Panc1 (cell line): ENCODE data around the gene TMUB1. TPM values are rescaled to one million over a fixed set of nuclear protein-coding genes. Genes with fewer than 3 reads are reported as not detected.

ENCODE experiments used
- ATAC-seq: fragments of 200-7000 bp; cut with Tn5 transposase; 2 replicates; pipeline ENCODE4 v1.9.1; 2020; ENCODE audit warnings: mild to moderate bottlenecking, moderate library complexity
- BruUV-seq: library from RNA; stranded (reverse); fragments of 400-500 nt; replicated peaks from 2 replicates; lab custom pipeline; 2021; lab: Mats Ljungman, UMichigan
- CTCF ChIA-PET: fragments of 300-600 bp; sonication (Branson Sonifier 250); formaldehyde crosslinking; loops from one replicate; lab custom pipeline; 2022; ENCODE audit warnings: antibody characterized with exemption; lab: Charles Lee
- POLR2A ChIA-PET: fragments of 300-600 bp; sonication (Branson Sonifier 250); formaldehyde crosslinking; loops from one replicate; lab custom pipeline; 2022; ENCODE audit warnings: antibody characterized with exemption; lab: Charles Lee
- DNase-seq: peaks from one replicate; pipeline ENCODE4 v3.0.0-alpha.2; 2010; ENCODE audit warnings: low read depth, low spot score
- H3K27ac ChIP-seq: 2 replicates; pipeline ENCODE4 v1.5.1; 2011; ENCODE audit warnings: mild to moderate bottlenecking, low read length, inconsistent platforms
- H3K27me3 ChIP-seq: fragments of 200-500 bp; sonication (Bioruptor generic); 2 replicates; pipeline ENCODE4 v1.6.0; 2014; ENCODE audit warnings: low read length, inconsistent platforms; ENCODE audit not compliant: control insufficient read depth, insufficient read depth
- H3K36me3 ChIP-seq: fragments of 200-500 bp; sonication (Bioruptor generic); 2 replicates; pipeline ENCODE4 v1.5.1; 2014; ENCODE audit warnings: inconsistent platforms, mild to moderate bottlenecking, low read length, moderate library complexity; ENCODE audit not compliant: control insufficient read depth, insufficient read depth
- H3K4me1 ChIP-seq: 2 replicates; pipeline ENCODE4 v1.5.1; 2011; ENCODE audit warnings: inconsistent platforms, mild to moderate bottlenecking, low read length, moderate library complexity; ENCODE audit not compliant: control insufficient read depth, insufficient read depth
- H3K4me3 ChIP-seq, 2 experiments: 2 replicates each; pipeline ENCODE4 v1.5.1; 2011 to 2012; ENCODE audit warnings: low read depth in 2 of 2, low read length in 2 of 2, mild to moderate bottlenecking in 2 of 2, inconsistent platforms in 1 of 2, moderate library complexity in 1 of 2
- H3K9me3 ChIP-seq: fragments of 200-500 bp; sonication (Bioruptor generic); 2 replicates; pipeline ENCODE4 v1.5.1; 2014; ENCODE audit warnings: low read depth, mild to moderate bottlenecking, inconsistent platforms, low read length, moderate library complexity; ENCODE audit not compliant: control insufficient read depth, insufficient read depth
- POLR2AphosphoS5 ChIP-seq: IDR thresholded peaks from 2 replicates; pipeline ENCODE4 v1.6.1; 2012; ENCODE audit warnings: mild to moderate bottlenecking, low read depth, low read length, moderate library complexity
- SIN3A ChIP-seq: IDR thresholded peaks from 2 replicates; pipeline ENCODE4 v1.6.1; 2012; ENCODE audit warnings: low read depth, mild to moderate bottlenecking, low read length, moderate library complexity, borderline replicate concordance; ENCODE audit not compliant: insufficient read depth
- TCF7L2 ChIP-seq: IDR thresholded peaks from 2 replicates; pipeline ENCODE4 v1.6.1; 2011; ENCODE audit warnings: mild to moderate bottlenecking, low read depth, low read length, inconsistent platforms
- in situ Hi-C: cut with HindIII; loops from 2 replicates; pipeline ENCODE4 v1.10.0; 2016; ENCODE audit warnings: low sequenced_read_pairs, low pct_unique_long_range_greater_than_20kb
- intact Hi-C: fragments of 100-400 bp; cut with micrococcal nuclease; formaldehyde crosslinking; loops from one replicate; pipeline ENCODE4 v1.10.0; 2022; ENCODE audit not compliant: unreplicated experiment
- total RNA-seq: library from RNA; stranded (reverse); gene quantifications from one replicate; pipeline ENCODE4 v1.2.1, GENCODE V29; 2021; ENCODE audit not compliant: unreplicated experiment
- TF ChIP-seq, protein P1 (sequence below): fragments of 450-650 bp; IDR thresholded peaks from 2 replicates; pipeline ENCODE4 v1.5.1; 2017; ENCODE audit warnings: mild to moderate bottlenecking
- TF ChIP-seq, protein P2 (sequence below), 2 experiments: IDR thresholded peaks; 2 replicates each; pipeline ENCODE4 v1.6.1; 2011 to 2012; ENCODE audit warnings: low read depth in 2 of 2, control low read depth in 1 of 2, low read length in 1 of 2, mild to moderate bottlenecking in 1 of 2, moderate library complexity in 1 of 2; ENCODE audit not compliant: insufficient read depth in 1 of 2

The TMUB1 gene
- total RNA-seq, 1 experiment from 2014 or later = 112 TPM

GRCh38 chr7:151091003-151091402 is 7.7 kb upstream of the TMUB1 start:
- no peak overlapping the region for H3K27ac ChIP-seq
- H3K27me3 ChIP-seq = no peaks in the 10 kb centered on the region
- CTCF ChIA-PET = no interaction called here
- in situ Hi-C loops (no loop called here), intact Hi-C loops (no loop called here)
- no TSS peak for BruUV-seq
- no peak for DNase-seq
- H3K36me3 ChIP-seq = no peaks in the 10 kb centered on the region; the same call in 1 of the 2 replicates
- H3K4me3 ChIP-seq = no peak overlapping the region
- H3K9me3 ChIP-seq = no peaks in the 10 kb centered on the region
- H3K4me1 ChIP-seq = peaks cover 27% of the 10 kb centered on the region; the same call in 1 of the 2 replicates
- POLR2A ChIA-PET = interaction anchor here (0.8 kb wide), 1 partner anchor 10 kb away, joined by 4 read pairs; the partner anchor contains the start of gene FASTK
- TF ChIP-seq POLR2AphosphoS5 (no peak), TCF7L2 (no peak), SIN3A (no peak)
- TF ChIP-seq, protein P1, sequence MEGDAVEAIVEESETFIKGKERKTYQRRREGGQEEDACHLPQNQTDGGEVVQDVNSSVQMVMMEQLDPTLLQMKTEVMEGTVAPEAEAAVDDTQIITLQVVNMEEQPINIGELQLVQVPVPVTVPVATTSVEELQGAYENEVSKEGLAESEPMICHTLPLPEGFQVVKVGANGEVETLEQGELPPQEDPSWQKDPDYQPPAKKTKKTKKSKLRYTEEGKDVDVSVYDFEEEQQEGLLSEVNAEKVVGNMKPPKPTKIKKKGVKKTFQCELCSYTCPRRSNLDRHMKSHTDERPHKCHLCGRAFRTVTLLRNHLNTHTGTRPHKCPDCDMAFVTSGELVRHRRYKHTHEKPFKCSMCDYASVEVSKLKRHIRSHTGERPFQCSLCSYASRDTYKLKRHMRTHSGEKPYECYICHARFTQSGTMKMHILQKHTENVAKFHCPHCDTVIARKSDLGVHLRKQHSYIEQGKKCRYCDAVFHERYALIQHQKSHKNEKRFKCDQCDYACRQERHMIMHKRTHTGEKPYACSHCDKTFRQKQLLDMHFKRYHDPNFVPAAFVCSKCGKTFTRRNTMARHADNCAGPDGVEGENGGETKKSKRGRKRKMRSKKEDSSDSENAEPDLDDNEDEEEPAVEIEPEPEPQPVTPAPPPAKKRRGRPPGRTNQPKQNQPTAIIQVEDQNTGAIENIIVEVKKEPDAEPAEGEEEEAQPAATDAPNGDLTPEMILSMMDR = no peak
- TF ChIP-seq, protein P2, sequence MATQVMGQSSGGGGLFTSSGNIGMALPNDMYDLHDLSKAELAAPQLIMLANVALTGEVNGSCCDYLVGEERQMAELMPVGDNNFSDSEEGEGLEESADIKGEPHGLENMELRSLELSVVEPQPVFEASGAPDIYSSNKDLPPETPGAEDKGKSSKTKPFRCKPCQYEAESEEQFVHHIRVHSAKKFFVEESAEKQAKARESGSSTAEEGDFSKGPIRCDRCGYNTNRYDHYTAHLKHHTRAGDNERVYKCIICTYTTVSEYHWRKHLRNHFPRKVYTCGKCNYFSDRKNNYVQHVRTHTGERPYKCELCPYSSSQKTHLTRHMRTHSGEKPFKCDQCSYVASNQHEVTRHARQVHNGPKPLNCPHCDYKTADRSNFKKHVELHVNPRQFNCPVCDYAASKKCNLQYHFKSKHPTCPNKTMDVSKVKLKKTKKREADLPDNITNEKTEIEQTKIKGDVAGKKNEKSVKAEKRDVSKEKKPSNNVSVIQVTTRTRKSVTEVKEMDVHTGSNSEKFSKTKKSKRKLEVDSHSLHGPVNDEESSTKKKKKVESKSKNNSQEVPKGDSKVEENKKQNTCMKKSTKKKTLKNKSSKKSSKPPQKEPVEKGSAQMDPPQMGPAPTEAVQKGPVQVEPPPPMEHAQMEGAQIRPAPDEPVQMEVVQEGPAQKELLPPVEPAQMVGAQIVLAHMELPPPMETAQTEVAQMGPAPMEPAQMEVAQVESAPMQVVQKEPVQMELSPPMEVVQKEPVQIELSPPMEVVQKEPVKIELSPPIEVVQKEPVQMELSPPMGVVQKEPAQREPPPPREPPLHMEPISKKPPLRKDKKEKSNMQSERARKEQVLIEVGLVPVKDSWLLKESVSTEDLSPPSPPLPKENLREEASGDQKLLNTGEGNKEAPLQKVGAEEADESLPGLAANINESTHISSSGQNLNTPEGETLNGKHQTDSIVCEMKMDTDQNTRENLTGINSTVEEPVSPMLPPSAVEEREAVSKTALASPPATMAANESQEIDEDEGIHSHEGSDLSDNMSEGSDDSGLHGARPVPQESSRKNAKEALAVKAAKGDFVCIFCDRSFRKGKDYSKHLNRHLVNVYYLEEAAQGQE (IDR thresholded peaks at IDR 0.05; ENCODE audit: insufficient read depth in 1 of 2, low read depth in 2 of 2, low read length in 1 of 2) = no peak
- no peak for ATAC-seq

DNA sequence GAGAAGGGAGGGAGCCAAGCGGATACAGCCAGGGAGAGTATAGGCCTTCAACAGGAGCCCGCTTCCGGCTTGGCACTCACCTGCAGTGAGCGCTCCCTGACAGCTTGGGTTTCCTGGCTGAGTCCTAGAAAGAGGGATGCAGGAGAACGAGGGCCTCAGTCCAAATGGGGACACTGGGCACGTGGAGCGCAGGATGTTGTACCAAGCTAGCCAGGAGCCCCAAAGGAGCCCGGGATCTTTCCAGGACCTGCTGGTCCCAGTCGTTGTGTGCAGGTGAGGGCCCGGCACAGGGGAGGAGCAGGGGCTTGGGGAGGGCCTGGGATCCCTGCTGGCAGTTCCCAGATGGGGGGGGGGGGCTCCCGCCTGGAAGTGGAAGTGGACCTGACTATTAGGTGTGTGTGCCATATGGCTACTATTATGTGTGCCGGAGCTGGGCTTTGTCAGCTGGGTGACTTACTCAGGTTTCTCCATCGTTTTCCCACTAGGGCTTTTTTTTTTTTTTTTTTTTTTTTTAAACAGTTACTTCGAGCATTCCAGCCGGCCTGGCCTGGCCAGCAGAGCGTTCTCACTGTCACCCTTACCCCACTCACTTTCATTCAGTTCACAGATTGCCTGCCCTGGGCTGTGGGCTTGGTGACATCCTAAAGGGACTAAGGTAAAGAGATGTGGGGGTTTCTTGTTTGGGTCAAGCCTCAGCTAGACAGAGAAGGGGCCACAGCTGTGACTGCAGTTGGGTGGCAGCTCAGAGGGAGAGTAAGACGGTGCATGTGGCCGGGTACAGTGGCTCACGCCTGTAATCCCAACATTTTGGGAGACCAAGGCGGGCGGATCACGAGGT is 6.8 kb upstream of the TMUB1 start:
- TF ChIP-seq SIN3A = no peak
- ATAC-seq (no peak), DNase-seq (no peak)
- H3K4me1 ChIP-seq = peaks cover 35% of the 10 kb centered on the region
- in situ Hi-C loops (no loop called here), intact Hi-C loops (no loop called here)
- ChIA-PET CTCF (interaction anchor here (0.6 to 0.7 kb wide), 4 partner anchors 18 to 353 kb away, joined by 3 to 9 read pairs (median 4); partner anchors contain the start of gene ABCB8), POLR2A (interaction anchor here (0.6 to 0.8 kb wide), 2 partner anchors 9 to 712 kb away, joined by 3 to 4 read pairs; partner anchors contain the start of gene FASTK)
- H3K9me3 ChIP-seq = no peaks in the 10 kb centered on the region
- no peaks in the 10 kb centered on the region for H3K27me3 ChIP-seq
- H3K27ac ChIP-seq = peak overlapping the region; percentile 65
- H3K4me3 ChIP-seq = no peak overlapping the region
- H3K36me3 ChIP-seq = no peaks in the 10 kb centered on the region; the same call in 1 of the 2 replicates
- no TSS peak for BruUV-seq
